Right atrium auricular region (tissue), 2 donors: ENCODE measurements around the gene ZBTB5. TPM values are rescaled to one million over a fixed set of nuclear protein-coding genes. Genes with fewer than 3 reads are reported as not detected.
"Not testable (repeated sequence)": the region's sequence is repeated elsewhere in the genome, so short reads cannot be mapped to it uniquely, and the experiment has no call there.

Experiments
- DNase-seq: peaks from one replicate; pipeline ENCODE4 v3.0.0-alpha.2; 2019; ENCODE audit warnings: low spot score
- H3K27ac ChIP-seq, 2 donors: fragments of 200-600 bp; sonication (generic); 1 replicate in 1 of 2; 2 replicates in 1 of 2; pipeline ENCODE4 v1.5.1; 2016 to 2019
- H3K27me3 ChIP-seq, 2 donors: fragments of 200-600 bp; sonication (generic); one replicate each; pipeline versions ENCODE4 v1.5.1 to v1.6.0; 2017 to 2019
- H3K36me3 ChIP-seq: fragments of 200-600 bp; sonication (generic); one replicate; pipeline ENCODE4 v1.5.1; 2016
- H3K4me1 ChIP-seq, 2 donors: fragments of 200-600 bp; sonication (generic); one replicate each; pipeline versions ENCODE4 v1.5.1 to v1.6.0; 2017 to 2019
- H3K4me3 ChIP-seq, 2 donors: fragments of 200-600 bp; sonication (generic); 1 replicate in 1 of 2; 2 replicates in 1 of 2; pipeline ENCODE4 v1.5.1; 2017 to 2019; ENCODE audit warnings: mild to moderate bottlenecking in 1 of 2, moderate library complexity in 1 of 2
- H3K9me3 ChIP-seq, 2 donors: fragments of 200-600 bp; sonication (generic); one replicate each; pipeline ENCODE4 v1.5.1; 2019
- total RNA-seq, 2 donors: library from RNA; depleted of rRNA; stranded (reverse); fragments of >200 nt; gene quantifications; one replicate each; pipeline ENCODE4 v1.1.0, GENCODE V29; 2016
- TF ChIP-seq, protein P1 (sequence below), 2 donors: fragments of 200-600 bp; sonication (generic); IDR thresholded peaks; one replicate each; pipeline ENCODE4 v1.5.1; 2019; ENCODE audit warnings: antibody characterized with exemption in 2 of 2

ZBTB5 gene
- total RNA-seq, 2 donors from 2014 or later = 4.9 to 9.9 TPM

DNA sequence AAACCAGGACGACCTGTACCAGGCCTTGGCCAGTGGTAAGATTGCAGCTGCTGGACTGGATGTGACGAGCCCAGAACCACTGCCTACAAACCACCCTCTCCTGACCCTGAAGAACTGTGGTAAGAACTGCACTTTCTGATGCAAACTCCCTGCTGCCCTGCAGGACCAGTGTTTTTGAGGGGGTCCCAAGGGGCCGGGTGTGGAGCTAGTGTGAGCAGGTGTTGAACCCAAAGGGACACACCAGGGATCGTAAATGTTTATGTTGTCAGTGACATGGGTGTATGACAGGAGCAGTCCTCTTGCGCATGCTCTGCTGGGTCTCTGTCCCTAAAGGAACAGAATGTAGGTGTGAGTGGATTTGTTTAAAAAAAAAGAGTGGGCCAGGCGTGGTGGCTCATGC lies 33.2 kb downstream of the ZBTB5 start:
- Histone ChIP-seq H3K27ac (no peak overlapping the region), H3K36me3 (peaks cover 61% of the 10 kb centered on the region)

DNA sequence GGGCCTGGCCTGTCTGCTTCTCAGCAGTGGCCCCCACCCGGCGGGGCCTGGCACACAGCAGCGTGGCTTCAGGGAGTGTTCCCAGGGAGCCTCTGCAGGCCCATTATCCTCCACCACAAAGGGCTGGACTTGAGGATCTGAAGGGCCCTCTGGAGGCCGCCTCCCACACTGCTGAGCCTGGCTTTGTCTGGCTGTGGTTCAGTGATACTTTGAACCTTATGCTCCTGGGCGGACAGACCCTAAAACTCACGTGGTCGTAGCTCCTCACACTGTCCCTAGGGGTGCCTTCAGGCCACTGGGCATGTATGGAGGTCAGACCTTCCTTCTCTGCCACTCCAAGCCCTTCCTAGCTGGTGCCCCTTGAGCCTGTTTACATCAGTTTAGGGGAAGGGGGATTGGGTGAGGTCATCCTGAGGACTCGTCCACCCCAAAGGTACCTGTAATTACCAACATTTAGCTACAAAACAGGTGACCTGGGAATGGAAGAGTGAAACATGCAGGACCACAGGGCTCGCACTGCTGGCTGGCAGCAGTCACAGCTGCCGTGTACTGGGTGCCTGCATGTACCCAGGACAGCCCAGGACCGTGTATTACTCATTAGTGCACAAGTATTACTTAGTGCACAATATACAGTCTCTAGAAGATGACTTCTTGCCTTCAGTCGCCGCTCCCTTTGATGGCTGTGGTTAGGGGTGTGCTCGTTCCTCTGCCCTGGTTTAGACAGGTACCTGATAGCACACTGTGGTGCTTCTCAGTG lies 34.2 kb downstream of the ZBTB5 start:
- peaks cover 70% of the 10 kb centered on the region for H3K36me3 ChIP-seq
- DNase-seq = no peak

More for the DNA sequence above, 33.2 kb downstream of the ZBTB5 start:
- no peaks in the 10 kb centered on the region for H3K9me3 ChIP-seq
- DNase-seq = no peak
- no peaks in the 10 kb centered on the region for H3K27me3 ChIP-seq
- H3K4me3 ChIP-seq = no peak overlapping the region
- TF ChIP-seq, protein P1, sequence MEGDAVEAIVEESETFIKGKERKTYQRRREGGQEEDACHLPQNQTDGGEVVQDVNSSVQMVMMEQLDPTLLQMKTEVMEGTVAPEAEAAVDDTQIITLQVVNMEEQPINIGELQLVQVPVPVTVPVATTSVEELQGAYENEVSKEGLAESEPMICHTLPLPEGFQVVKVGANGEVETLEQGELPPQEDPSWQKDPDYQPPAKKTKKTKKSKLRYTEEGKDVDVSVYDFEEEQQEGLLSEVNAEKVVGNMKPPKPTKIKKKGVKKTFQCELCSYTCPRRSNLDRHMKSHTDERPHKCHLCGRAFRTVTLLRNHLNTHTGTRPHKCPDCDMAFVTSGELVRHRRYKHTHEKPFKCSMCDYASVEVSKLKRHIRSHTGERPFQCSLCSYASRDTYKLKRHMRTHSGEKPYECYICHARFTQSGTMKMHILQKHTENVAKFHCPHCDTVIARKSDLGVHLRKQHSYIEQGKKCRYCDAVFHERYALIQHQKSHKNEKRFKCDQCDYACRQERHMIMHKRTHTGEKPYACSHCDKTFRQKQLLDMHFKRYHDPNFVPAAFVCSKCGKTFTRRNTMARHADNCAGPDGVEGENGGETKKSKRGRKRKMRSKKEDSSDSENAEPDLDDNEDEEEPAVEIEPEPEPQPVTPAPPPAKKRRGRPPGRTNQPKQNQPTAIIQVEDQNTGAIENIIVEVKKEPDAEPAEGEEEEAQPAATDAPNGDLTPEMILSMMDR (IDR thresholded peaks at IDR 0.05) = no peak
- peaks cover 0 to 35% of the 10 kb centered on the region in 2 donors for H3K4me1 ChIP-seq

DNA sequence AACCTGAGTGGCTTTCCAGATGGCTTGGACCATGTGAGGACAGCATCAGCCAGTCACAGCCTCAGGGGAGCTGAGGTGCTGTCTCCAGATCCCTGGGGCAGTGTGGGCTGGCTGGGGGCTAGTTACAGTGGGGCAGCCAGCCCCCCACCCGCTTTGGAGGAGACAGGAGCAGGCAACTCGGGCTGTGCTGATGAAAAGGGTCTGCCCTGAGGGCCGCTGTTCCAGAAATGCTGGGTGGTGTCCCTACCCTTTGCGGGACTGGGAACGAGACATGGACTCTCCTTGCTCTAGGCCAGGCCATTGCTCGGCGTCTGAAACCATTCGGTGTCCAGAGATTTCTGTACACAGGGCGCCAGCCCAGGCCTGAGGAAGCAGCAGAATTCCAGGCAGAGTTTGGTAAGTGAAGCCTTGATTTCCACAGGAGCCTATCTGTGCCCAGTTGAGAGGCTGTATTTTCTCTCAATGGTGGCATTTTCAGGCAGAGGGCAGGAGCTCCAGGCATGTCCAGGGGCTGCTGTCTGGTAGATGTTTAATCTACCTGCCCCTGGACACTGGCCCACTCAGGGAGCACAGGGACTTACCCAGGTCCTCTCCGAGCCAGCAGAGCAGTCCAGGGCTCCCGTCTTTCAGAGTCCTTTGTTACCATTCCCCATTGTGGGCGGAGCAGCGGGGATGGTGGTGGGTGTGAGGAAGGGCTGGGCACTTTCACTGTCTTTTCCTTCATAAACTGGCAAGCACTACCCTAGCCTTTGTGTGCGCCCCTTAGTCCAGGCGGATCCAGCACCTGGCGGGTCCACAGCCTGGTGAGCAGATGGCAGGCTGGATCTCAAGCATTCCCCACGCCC lies 35.6 kb downstream of the ZBTB5 start:
- no peak overlapping the region for H3K27ac ChIP-seq
- no peak overlapping the region for H3K4me3 ChIP-seq
- no peak for DNase-seq
- no peaks in the 10 kb centered on the region for H3K9me3 ChIP-seq
- TF ChIP-seq, protein P1 (IDR thresholded peaks at IDR 0.05) = no peak
- H3K4me1 ChIP-seq = peaks cover 0 to 35% of the 10 kb centered on the region in 2 donors
- H3K27me3 ChIP-seq = no peaks in the 10 kb centered on the region
- H3K36me3 ChIP-seq = peaks cover 64% of the 10 kb centered on the region

More for the DNA sequence above, 34.2 kb downstream of the ZBTB5 start:
- Histone ChIP-seq H3K4me3 (no peak overlapping the region), H3K4me1 (peaks cover 0 to 25% of the 10 kb centered on the region in 2 donors), H3K9me3 (no peaks in the 10 kb centered on the region), H3K27ac (no peak overlapping the region), H3K27me3 (no peaks in the 10 kb centered on the region)
- TF ChIP-seq, protein P1 (IDR thresholded peaks at IDR 0.05) = no peak

DNA sequence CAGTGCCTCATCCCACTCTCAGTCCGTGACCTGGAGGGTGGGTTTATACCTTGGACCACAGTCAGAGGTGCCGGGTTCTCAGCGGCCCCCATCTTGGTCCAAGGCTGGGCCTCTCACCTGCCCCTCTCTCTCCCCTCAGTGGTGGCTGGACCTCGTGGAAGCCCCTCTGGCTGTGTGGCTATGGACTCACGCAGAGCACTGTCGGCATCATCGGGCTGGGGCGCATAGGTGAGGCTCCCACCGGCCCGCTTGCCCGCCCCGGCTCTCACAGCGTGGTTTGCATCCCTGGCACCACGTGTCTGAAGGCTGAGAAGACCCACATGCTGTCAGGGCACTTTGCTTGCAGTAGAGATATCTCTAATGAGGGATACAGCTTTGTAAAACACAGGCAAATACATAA lies 36.9 kb downstream of the ZBTB5 start:
- Histone ChIP-seq H3K4me3 (no peak overlapping the region), H3K9me3 (no peaks in the 10 kb centered on the region), H3K4me1 (peaks cover 0 to 36% of the 10 kb centered on the region in 2 donors), H3K27me3 (no peaks in the 10 kb centered on the region), H3K27ac (no peak overlapping the region), H3K36me3 (peaks cover 50% of the 10 kb centered on the region)
- no peak for DNase-seq
- TF ChIP-seq, protein P1 (IDR thresholded peaks at IDR 0.05) = no peak

DNA sequence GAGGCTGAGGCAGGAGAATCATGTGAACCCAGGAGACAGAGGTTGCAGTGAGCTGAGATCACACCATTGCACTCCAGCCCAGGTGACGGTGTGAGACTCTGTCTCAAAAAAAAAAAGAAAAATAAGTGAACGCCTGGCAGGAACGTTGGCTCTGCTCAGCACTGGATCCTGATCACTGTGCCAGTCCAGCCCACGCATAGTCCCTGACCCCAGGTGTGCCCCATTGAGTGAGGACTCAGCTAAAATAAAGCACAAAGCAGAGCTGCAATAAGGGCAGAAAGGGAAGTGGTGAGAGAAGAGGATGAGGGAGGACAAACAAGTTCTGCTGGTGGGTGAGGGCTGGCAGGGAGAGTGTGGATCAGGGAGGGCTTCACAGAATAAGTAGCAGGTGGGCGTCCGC lies 38.4 kb downstream of the ZBTB5 start:
- no peak for DNase-seq
- H3K36me3 ChIP-seq = peaks cover 50% of the 10 kb centered on the region
- H3K27me3 ChIP-seq = no peaks in the 10 kb centered on the region
- no peaks in the 10 kb centered on the region for H3K9me3 ChIP-seq
- H3K4me3 ChIP-seq = no peak overlapping the region
- H3K27ac ChIP-seq = no peak overlapping the region
- TF ChIP-seq, protein P1 (IDR thresholded peaks at IDR 0.05) = no peak
- H3K4me1 ChIP-seq = peaks cover 0 to 34% of the 10 kb centered on the region in 2 donors

DNA sequence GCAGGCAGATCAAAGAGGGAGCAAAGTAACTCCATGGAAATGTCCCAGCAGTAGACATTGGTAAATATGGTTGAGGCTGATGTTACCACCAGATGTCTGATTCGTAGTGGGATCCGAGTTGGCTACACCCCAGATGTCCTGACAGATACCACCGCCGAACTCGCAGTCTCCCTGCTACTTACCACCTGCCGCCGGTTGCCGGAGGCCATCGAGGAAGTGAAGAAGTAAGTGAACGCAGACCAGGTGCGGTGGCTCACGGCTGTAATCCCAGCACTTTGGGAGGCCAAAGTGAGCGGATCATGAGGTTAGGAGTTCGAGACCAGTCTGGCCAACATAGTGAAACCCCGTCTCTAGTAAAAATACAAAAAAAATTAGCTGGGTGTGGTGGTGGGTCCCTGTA lies 38.8 kb downstream of the ZBTB5 start:
- H3K36me3 ChIP-seq = peaks cover 50% of the 10 kb centered on the region
- peaks cover 0 to 34% of the 10 kb centered on the region in 2 donors for H3K4me1 ChIP-seq
- H3K4me3 ChIP-seq, DNase-seq, H3K27ac ChIP-seq, H3K9me3 ChIP-seq, H3K27me3 ChIP-seq: not testable (repeated sequence)
